ENCODE data around the gene SPEG.
A peak's percentile ranks its signal among the peaks of the same experiment; 100 is the strongest.

Gene SPEG

DNA sequence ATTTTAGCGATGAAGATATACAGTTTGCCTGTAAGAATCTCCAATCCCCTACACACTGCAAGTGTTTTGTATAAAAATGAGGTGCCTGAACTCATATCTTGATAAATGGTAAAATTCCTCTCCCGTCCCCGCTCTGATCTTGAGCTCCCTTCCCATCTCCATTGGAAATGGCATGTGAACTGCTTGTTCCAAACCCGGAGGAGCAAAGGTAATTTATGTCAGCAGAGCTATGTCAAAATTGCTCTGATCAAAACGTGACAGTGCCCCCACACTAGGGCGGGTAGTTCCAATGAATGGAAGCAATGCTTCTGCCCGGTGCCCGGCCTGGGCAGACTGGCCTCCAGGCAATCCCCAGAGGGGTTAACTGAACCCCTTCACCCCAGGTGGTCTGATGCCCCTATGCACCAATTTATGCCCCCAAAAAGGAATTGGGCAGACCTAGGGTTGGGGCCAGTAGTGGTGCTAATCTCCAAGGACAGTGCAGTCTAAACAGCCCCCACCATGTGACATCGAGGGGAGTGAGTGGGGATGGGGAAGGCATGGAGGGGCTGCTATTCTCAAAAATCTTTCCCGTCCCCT is 60.4 kb downstream of the SPEG start:
- DNase-seq (ENCODE audit: low read depth in 3 of 3, low spot score in 1 of 3), result no peak

DNA sequence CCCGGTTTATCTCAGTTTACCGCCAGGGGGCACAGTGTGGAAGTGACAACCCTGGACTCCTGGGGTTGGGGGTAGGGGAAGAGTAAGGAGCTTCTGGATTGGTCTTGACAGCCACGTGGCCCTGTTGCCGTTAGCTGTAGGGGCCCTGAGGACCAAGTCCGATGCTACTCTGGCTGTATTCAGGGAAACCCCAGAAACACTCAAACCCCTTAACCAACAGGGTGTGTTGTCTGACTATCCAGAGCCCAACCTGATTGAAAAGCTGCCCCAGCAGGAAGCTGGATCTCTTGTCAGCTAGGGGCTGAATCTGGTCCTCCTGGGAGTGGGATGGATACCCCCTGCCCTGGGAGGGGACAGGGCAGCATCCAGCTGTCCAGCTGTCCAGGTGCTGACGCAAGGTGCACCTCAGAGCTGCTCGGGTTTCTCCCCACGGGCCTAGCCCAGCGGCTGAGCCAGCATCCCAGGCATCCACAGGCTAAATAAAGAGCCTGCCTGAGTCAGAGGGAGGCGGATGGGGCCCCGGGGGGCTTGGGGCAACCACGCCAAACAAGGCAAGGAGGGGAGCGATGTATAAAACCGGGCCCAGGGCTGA is 61.0 kb downstream of the SPEG start:
- DNase-seq (ENCODE audit: low read depth in 3 of 3, low spot score in 1 of 3), result no peak

DNA sequence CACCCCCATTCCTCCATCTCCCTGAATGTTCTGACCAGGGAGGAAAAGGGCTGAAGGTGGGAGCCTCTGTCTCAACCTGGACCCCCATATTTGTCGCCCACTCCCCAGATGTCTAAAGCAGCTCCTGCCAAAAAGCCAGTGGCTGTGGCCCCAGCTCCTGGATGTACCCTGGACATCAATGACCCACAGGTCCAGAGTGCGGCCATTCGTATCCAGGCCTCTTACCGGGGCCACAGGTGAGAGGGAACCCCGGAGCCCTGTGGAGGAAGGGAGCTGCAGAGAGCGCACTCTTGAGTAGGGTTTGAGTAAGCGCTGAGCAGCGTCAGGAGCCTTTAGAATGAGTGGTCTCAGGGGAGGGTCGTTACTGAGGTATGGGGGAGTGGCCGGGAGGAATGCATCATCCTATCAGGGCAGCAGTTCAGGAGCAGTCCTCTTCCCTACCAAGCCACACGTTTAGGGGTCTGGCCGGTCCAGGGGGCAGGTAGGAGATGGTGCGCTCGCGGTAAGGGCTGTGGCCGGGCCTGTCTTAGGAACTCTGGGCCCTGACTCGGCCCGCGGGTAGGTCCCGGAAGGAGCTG is 61.7 kb downstream of the SPEG start:
- no peak for DNase-seq (ENCODE audit: low read depth in 3 of 3, low spot score in 1 of 3)

DNA sequence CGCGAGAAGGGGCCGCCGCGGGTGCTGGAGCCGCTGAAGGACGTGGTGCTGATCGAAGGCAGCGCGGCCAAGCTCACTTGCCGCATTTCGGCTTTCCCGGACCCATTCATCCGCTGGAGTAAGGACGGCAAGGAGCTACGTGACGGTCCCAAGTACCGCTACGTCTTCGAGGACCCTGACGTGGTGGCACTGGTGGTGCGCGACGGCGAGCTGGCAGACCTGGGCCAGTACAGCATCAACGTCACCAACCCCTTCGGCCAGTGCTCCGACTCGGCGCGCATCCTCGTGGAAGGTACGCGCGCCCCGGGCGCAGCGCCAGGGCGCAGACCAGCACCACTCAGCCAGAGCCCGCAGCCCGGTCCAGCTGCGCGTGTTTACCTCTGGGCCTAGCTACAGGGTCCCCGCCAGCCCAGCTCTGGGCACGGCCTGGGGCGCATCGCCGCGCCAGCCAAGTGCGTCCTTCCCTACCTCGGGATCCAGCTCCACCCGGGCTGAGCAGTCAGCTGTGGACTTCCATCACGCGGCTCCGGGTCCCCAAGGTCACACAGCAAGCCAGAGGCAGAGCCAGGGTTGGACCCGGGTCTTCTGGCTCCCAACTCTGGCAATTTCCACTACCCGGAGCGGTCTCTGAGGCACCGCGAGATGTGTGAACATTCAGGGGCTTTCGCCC is 62.3 kb downstream of the SPEG start:
- no peak for DNase-seq (ENCODE audit: low read depth in 3 of 3, low spot score in 1 of 3)

DNA sequence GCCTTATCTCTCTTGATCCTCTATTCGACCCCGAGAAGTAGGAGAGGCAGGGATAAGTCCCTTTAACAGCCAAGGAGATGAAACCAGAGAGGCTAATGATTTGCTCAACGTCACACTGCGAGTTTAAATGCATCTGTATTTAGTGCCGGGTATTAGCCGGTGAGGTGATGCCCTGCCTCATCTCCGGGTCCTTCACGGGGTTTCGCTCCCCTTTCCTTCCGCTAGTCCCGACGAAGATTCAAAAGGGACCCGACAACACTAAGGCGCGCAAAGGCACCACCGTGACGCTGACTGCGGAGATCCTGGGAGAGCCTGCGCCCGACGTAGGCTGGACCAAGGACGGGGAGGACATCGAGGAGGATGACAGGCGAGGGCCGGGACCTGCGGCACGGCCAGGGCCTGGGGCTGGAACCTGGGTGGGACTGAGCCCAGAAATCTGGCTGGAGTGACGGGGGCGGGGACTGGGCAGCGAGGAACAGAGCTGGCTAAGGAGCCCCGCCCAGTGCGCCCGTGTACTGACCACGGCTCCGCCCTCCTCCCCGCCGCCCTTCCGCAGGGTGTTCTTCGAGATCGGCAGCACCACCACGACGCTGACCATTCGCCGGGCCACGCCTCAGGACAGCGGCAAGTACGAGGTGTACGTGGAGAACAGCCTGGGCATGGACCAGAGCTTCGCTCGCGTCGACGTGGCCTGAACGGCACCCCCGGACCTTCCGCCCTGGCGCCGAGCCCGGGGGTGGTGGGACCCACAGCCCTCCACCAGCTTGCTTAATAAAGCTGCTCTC is 63.0 kb downstream of the SPEG start:
- DNase-seq (ENCODE audit: low read depth in 3 of 3, low spot score in 1 of 3), result no peak

DNA sequence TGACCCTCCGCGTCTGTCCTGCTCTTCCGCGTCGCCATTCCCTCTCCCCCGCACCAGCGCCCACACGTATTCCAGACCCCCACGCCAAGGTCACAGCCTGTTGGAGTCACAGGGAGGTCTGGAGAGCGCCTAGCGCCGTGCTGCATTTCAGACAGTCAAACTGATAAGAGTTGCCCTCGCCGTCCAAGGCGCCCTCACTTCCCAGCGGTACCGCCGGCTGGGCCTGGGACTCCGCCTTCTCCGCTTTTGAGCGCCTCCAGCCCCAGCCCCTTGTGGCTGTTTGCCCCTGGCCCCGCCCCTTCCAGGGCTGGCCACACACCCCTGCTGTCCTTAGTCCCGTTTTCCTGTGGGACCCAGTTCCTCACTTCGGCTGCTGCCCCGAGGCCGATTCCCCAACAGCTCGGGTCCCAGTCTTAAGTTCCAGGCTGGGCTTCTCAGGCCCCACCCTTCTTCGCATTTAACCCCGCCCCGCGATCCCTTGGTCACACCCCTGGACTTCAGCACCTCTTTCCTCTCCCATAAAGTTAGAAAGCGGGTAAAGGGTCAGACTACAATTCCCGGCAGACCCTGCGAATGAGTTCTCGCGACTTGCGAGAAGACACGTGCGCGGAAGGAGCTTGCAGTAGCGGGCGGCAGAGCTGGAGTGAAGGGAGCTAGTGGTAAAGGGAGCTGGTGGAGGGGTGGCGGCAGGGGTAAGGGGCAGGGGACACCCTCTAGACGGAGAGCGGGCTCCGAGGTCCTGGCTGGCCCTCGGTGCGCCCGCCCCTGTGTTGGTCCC is 63.8 kb downstream of the SPEG start, which contains the start of gene GMPPA:
Gene GMPPA, plus strand, starts transcription at position 612 of the 778 bp plus-strand sequence. CDS start 1,085 bp downstream, outside the sequence.
- peak; percentile 67 to 84 (median 80) for DNase-seq (ENCODE audit: low read depth in 3 of 3, low spot score in 1 of 3)

DNA sequence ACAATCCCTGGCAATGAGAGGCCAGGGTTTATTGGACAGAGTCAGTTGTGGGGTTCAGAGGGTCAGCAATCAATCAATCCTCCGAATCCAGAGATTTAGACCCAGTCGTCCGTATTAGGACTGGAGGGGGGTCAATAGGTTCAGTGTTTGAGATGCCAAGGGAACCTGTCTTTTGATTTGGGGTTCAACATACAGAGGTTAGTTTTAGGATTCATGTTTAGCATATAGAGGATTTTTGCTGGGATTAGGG is 64.3 kb downstream of the SPEG start:
- DNase-seq (ENCODE audit: low read depth in 3 of 3, low spot score in 1 of 3), result no peak

DNA sequence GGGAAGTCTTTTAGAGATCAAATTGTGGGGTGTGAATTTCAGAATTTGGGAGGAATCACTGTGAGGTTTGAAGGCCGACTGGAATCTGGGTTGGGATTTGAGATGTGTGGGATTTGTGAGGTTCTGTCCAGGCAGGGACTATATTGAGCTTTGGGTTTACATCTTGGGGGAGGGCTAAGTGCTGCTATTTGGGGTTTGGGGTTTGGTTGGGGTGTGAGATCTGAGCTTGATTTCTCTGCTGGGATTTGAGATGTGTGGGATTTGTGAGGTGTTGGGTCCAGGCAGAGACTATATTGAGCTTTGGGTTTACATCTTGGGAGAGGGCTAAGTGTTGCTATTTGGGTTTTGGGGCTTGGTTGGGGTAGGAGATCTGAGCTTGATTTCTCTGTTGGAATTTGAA is 64.9 kb downstream of the SPEG start:
- DNase-seq (ENCODE audit: low read depth in 3 of 3, low spot score in 1 of 3), result no peak

DNA sequence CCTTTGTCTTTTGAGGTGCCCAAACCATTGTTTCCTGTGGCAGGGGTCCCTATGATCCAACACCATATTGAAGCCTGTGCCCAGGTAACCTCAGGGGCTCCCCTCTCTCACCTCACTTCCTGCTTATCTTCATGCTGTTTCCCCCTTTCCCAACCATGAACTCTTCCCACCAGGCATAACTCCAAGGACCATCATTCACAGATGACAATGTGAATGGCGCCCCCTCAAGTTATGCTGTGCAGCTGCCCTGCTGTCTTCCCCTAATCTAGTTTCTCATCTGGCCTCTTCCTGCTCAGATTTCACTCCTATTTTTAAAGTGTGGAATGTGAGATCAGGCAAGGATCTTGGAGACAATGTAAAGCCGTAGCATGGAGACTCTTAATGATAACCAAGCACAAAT is 65.5 kb downstream of the SPEG start:
- no peak for DNase-seq (ENCODE audit: low read depth in 3 of 3, low spot score in 1 of 3)

DNA sequence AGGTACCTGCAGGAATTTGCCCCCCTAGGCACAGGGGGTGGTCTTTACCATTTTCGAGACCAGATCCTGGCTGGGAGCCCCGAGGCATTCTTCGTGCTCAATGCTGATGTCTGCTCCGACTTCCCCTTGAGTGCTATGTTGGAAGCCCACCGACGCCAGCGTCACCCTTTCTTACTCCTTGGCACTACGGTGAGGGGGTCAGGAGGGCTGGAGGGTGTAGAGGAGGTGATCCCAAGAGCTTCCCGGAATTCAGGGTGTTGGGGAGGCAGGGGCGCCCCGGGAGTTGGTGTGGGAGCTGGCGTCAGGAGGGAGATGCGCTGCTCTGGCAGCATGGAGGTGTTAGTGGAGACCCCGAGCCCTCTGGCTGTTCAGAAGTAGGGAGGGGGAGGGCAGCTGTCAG is 67.2 kb downstream of the SPEG start:
- DNase-seq (ENCODE audit: low read depth in 3 of 3, low spot score in 1 of 3), result no peak

DNA sequence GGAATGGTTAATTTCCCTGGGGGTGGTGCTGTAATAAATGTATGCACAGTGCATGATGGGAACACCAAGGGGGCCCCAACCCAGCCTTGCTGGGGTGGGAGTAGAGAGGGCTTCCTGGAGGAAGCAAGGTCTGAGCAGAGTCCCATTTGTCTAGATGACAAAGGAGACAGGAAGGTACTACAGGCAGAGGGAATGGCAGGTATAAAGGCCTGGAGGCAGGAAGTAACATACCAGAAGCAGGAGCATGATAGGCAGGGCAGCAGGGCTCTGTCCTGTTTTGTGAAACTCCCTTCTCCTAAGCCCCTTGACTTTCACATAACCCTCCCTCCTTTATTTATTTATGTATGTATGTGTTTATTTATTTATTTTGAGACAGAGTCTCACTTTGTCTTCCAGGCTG is 68.0 kb downstream of the SPEG start:
- no peak for DNase-seq (ENCODE audit: low read depth in 3 of 3, low spot score in 1 of 3)

DNA sequence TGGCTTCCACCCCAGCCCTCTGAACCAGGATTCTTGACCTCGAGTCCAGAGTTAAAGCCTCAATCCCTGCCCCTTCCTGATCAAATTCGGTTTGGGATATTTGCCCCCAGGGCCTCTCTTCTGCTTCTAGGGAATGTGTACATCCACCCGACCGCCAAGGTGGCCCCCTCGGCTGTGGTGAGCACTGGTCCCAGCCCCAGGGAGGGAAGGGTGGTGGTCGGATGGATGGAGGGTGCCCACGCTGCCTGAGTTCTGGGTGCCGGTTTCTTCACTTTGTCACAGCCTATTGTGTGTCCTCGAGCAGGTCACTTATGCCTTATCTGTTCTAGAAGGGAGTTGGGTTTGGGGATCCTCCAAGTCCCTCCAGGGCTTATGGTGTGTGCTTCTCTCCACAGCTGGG is 70.9 kb downstream of the SPEG start:
- no peak for DNase-seq (ENCODE audit: low read depth in 3 of 3, low spot score in 1 of 3)

DNA sequence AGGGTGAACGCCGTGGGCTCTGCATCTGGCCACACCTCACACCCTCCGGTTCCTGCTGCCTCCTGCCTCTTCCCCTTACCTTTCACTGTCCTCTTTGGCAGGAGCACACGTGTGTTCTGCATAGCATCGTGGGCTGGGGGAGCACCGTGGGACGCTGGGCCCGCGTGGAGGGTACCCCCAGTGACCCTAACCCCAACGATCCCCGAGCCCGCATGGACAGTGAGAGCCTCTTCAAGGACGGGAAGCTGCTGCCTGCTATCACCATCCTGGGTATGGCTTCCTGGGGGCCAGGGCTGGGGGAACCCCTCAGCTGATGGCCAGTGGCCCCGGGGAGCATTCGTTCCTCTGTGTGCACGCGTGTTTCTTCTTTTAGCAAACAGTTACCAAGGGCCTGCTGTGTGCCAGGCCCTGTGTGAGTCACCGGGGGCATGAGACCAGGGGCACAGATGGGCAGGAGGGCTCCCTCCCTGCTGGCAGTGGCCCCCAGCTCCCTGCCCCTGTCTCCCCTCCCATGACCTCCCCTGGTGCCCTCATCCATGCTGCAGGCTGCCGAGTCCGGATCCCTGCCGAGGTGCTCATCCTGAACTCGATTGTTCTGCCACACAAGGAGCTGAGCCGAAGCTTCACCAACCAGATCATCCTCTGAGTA is 71.6 kb downstream of the SPEG start:
- DNase-seq (ENCODE audit: low read depth in 3 of 3, low spot score in 1 of 3), result no peak

DNA sequence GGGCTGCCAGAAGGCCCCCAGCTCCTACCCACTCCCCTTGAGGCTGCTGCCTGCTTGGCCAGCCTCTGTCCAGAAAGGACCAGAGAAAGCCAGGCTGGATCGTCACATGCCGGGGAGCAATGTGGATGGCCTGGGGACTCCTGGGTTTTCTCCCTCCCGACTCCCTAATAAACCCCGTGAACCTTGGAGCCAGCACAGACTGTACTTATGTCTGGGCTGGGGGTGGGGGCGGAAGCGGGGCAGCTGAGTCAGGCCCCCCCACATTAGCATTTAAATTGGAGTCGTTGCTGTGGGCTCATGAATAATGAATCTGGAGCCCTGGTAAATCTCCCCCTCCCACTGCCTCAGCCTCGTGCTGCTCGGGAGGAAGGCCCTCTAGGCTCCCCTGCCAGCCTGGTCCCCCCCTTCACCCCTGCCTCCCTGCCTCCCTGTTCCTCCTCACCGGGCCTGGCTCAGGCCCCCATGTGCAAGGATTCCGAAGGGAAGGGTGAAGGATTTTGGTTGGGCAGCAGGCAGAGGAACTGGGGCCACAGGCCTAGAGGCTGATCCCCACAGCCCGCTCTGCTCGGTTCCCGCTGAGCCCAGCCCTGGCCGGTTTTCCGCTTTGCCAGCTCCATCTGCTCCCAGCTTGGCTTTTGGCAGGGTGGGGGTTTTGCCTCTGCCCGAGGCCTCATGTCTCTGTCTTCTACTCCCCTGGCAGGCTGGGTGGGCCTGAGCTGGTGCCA is 72.3 kb downstream of the SPEG start:
- no peak for DNase-seq (ENCODE audit: low read depth in 3 of 3, low spot score in 1 of 3)

DNA sequence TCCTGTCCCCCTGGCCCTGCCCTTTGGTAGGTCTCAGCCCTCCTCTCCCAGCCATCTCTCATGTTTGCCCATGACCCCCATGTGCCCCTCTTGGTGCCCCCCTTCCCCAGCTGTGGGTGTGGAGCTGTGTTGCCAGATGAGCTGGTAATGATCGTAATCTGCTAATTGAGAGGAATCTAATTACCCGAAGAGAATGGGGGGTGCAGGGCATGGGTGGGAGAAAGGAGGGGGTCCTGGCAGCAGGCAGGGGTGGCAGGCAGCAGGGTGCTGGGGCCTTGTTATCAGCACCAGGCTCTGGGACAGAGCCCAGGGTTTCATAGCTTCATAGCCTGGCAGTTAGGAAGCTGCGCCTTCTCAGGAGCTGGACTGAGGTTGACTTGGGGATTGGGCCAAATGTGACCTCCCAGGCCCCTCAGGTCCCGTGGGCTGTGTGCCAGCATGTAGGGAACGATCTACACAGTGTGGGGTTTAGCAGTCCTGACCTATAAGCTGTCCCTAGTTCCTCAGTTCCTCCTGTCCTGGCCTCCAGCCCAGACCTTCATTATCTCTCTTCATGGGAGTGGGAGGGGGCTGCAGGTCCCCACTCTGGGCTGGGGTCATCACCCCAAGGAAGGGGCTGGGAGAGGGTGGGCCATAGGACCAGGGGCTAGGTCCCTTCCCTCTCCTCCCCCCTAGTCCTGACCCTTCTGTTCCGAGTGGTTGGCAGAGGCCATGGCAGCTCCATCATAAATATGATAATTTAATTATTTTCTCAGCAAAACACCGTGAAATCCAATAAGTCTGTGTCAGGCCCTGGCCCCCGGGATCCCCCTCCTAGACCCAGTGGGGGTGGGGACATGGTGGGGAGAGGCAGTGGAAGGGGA is 73.2 kb downstream of the SPEG start:
- no peak for DNase-seq (ENCODE audit: low read depth in 3 of 3, low spot score in 1 of 3)

DNA sequence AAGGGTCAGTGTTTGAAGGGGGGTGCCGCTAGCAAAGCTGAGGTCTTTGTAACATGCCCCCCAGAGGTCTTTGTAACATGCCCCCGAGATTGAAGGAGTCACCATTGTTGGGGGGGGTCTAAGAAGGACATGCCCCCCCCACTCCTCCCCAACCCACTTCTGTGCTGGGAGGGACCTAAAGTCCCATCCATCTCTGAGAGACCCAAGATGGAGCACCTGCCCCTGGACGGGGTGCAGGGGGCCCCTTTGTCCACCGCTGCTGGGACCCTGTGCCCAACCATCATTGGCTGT is 73.7 kb downstream of the SPEG start:
- DNase-seq (ENCODE audit: low read depth in 3 of 3, low spot score in 1 of 3), result no peak

DNA sequence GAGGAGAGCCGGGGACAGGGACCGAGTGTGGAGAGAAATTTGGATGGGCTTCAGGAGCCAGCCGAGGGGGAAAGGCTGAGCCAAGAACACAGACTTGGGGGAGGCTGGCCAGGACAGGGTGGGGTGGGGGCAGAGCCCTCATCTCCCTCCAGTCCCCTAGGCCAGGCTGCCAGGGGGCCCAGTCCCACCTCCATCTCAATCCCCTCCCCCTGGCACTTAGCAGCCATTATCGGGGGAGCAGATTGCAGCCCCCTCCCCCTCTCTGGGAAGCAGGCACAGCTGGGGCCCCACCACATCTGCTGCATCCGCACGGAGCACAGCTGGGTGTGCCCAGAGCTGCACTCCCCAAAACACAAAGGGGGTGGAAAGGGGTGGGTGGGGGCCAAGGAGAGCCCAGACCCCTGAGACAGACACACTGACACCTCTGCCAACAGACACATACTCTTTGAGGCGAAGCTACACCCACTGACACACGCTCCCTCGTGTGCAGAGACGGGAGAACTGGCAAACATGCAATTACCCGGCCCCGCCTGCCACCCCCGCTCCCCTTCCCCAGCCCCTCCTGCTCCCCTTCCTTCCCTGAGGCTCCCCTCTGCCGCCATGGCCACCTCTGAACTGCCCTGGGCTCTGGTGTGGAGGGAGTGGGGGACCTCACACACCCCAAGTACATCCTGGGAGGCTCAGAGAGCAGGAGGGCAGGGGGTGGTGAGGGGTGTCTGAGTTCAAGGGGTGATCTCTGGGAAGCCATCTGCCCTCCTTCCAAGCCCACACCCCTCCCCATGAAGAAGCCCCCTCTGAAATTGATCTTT is 74.5 kb downstream of the SPEG start:
- DNase-seq (ENCODE audit: low read depth in 3 of 3, low spot score in 1 of 3), result no peak

DNA sequence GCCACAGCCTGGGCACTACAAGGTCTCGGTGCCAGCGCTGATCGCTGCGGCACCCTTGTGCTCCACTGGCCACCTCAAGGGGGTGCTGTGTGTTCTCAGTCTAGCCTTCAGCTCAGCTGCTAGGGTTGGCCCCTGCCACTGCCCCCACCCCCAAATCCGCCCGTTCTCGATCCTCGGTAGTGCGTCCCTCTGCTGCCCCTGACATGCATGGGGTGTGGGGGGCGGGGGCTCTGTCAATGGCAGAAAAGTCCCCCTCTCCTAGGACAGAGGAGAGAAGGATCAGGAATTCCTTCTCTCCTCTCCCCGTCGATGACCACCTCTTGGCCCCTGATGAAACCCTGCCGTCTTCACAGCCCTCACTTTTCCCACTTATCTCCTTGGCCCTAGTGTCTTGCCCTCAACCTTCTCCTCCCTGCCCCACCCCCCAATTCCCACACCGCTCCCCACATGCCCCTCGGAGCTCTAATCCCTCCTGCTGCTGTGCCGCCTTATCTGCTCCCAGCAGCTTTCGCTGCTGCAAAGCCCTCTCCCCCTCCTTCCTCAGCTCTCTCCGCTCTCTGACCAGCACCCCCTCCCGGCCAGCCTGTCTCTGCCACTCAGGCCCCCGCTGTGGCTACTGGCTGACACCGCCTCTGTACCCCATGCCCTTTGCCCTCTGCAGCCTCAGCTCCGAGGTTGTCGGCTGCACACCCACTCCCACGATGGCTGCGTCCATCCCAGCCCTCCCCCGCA is 75.3 kb downstream of the SPEG start:
- peak in 1 of 3 donors; percentile 26 for DNase-seq (ENCODE audit: low read depth in 3 of 3, low spot score in 1 of 3)
